Measurements from ENCODE around the gene AFP.

Gene AFP

DNA sequence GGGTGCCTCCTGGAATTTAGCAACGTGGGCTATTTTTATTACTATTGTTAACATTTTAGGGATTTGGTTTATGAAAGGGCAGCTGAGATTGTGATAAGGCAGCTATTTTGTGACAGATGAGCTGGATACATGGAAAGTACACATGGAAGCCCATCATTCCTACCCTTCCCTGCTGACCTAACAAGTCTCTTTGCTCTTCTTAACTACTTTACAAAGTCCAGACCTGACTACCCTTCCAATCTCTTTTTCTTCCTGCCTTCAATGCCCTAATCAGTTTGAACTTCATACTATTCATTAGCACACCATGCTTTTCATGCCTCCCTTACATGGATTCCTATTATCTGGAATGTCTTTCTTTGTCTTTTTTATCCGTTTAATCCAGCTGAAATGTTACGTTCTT, 9.4 kb upstream of the AFP start:
- Histone ChIP-seq H3K9me3 (ENCODE audit: severe bottlenecking) (no peaks in the 10 kb centered on the region), H3K27me3 (ENCODE audit: insufficient read depth, low read depth, severe bottlenecking) (no peaks in the 10 kb centered on the region), H3K27ac (no peak overlapping the region), H3K36me3 (no peaks in the 10 kb centered on the region), H3K4me3 (ENCODE audit: low read depth, low read length) (no peak overlapping the region)
- TF ChIP-seq, protein P1, sequence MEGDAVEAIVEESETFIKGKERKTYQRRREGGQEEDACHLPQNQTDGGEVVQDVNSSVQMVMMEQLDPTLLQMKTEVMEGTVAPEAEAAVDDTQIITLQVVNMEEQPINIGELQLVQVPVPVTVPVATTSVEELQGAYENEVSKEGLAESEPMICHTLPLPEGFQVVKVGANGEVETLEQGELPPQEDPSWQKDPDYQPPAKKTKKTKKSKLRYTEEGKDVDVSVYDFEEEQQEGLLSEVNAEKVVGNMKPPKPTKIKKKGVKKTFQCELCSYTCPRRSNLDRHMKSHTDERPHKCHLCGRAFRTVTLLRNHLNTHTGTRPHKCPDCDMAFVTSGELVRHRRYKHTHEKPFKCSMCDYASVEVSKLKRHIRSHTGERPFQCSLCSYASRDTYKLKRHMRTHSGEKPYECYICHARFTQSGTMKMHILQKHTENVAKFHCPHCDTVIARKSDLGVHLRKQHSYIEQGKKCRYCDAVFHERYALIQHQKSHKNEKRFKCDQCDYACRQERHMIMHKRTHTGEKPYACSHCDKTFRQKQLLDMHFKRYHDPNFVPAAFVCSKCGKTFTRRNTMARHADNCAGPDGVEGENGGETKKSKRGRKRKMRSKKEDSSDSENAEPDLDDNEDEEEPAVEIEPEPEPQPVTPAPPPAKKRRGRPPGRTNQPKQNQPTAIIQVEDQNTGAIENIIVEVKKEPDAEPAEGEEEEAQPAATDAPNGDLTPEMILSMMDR (IDR thresholded peaks at IDR 0.05; ENCODE audit: low read depth, low read length) = no peak
- DNase-seq = no peak

DNA sequence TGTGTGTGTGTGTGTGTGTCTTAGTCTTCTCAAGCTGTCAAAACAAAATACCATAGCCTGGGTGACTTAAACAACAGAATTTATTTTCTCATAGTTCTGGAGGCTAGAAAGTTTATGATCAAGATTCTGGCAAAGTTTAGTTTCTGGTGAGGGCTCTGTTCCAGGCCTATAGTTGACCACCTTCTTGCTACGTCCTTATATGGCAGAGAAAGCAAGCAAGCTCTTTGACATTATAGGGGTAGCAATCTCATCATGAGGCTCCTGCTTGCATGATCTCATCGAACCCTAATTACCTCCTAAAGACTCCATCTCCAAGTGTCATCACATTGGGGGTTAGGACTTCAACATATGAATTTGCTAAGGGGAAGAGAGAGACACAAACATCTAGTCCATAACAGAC, 6.9 kb upstream of the AFP start:
- no peaks in the 10 kb centered on the region for H3K9me3 ChIP-seq (ENCODE audit: severe bottlenecking)
- TF ChIP-seq, protein P1 (IDR thresholded peaks at IDR 0.05; ENCODE audit: low read depth, low read length) = no peak

DNA sequence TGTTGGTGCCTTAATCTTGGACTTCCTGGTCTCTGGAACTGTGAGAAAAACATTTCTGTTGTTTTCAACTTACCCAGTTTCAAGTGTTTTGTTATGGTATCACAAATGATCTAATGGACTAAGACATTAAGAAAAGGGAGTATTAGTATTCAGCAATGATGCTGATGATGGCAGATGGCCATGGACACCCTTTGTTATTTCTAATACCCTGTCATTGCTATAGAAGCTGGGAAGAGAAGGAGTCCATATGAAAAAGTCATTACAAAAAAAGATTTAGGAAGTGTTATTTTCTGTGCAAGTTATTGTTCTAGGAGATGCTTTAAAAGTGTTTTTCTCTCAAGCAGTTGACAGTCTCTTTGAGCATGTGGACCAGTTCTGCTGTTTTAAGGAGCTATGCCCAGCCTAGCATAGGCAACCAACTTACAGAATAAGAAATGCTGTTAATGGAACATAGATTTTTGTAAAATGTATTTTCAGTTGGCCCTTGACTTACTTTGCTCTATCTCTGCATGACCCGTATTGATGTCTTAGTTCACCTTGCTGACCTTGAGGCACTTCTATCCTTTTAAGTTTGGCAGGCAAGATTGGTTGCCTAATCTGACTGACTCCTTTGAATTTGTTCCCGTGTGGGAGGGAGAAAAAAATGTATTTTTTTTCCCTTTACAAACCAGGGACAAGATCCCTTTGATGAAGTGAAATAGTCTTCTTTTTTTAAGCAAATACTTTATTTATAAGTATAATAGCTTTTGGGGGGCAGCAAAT, 6.0 kb upstream of the AFP start:
- Histone ChIP-seq H3K27me3 (ENCODE audit: insufficient read depth, low read depth, severe bottlenecking) (no peaks in the 10 kb centered on the region), H3K36me3 (no peaks in the 10 kb centered on the region), H3K9me3 (ENCODE audit: severe bottlenecking) (no peaks in the 10 kb centered on the region), H3K4me3 (ENCODE audit: low read depth, low read length) (no peak overlapping the region), H3K27ac (no peak overlapping the region)
- DNase-seq = no peak
- TF ChIP-seq, protein P1 (IDR thresholded peaks at IDR 0.05; ENCODE audit: low read depth, low read length) = no peak

More for the DNA sequence above, 6.9 kb upstream of the AFP start:
- no peak overlapping the region for H3K4me3 ChIP-seq (ENCODE audit: low read depth, low read length)
- no peaks in the 10 kb centered on the region for H3K36me3 ChIP-seq
- no peak overlapping the region for H3K27ac ChIP-seq
- H3K27me3 ChIP-seq (ENCODE audit: insufficient read depth, low read depth, severe bottlenecking) = no peaks in the 10 kb centered on the region
- no peak for DNase-seq

DNA sequence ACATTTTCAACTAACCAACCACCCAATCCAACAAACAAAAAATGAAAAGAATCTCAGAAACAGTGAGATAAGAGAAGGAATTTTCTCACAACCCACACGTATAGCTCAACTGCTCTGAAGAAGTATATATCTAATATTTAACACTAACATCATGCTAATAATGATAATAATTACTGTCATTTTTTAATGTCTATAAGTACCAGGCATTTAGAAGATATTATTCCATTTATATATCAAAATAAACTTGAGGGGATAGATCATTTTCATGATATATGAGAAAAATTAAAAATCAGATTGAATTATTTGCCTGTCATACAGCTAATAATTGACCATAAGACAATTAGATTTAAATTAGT, 4.2 kb upstream of the AFP start:
- Histone ChIP-seq H3K27me3 (ENCODE audit: insufficient read depth, low read depth, severe bottlenecking) (no peaks in the 10 kb centered on the region), H3K4me3 (ENCODE audit: low read depth, low read length) (no peak overlapping the region), H3K9me3 (ENCODE audit: severe bottlenecking) (no peaks in the 10 kb centered on the region), H3K27ac (no peak overlapping the region), H3K36me3 (no peaks in the 10 kb centered on the region)
- DNase-seq = no peak
- TF ChIP-seq, protein P1 (IDR thresholded peaks at IDR 0.05; ENCODE audit: low read depth, low read length) = no peak

DNA sequence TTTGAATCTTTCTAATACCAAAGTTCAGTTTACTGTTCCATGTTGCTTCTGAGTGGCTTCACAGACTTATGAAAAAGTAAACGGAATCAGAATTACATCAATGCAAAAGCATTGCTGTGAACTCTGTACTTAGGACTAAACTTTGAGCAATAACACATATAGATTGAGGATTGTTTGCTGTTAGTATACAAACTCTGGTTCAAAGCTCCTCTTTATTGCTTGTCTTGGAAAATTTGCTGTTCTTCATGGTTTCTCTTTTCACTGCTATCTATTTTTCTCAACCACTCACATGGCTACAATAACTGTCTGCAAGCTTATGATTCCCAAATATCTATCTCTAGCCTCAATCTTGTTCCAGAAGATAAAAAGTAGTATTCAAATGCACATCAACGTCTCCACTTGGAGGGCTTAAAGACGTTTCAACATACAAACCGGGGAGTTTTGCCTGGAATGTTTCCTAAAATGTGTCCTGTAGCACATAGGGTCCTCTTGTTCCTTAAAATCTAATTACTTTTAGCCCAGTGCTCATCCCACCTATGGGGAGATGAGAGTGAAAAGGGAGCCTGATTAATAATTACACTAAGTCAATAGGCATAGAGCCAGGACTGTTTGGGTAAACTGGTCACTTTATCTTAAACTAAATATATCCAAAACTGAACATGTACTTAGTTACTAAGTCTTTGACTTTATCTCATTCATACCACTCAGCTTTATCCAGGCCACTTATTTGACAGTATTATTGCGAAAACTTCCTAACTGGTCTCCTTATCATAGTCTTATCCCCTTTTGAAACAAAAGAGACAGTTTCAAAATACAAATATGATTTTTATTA, 3.6 kb upstream of the AFP start:
- no peak for DNase-seq
- H3K27me3 ChIP-seq (ENCODE audit: insufficient read depth, low read depth, severe bottlenecking) = no peaks in the 10 kb centered on the region

More for the DNA sequence above, 3.6 kb upstream of the AFP start:
- H3K27ac ChIP-seq = no peak overlapping the region
- H3K9me3 ChIP-seq (ENCODE audit: severe bottlenecking) = no peaks in the 10 kb centered on the region
- H3K4me3 ChIP-seq (ENCODE audit: low read depth, low read length) = no peak overlapping the region
- TF ChIP-seq, protein P1 (IDR thresholded peaks at IDR 0.05; ENCODE audit: low read depth, low read length) = no peak
- H3K36me3 ChIP-seq = no peaks in the 10 kb centered on the region

All from WERI-Rb-1 (cell line).